ENCODE data around the gene WASHC3. TPM values are rescaled to one million over a fixed set of nuclear protein-coding genes. Genes with fewer than 3 reads are reported as not detected.
"Not testable (repeated sequence)": the region's sequence is repeated elsewhere in the genome, so short reads cannot be mapped to it uniquely, and the experiment has no call there.

The WASHC3 gene
- 49.3 TPM for total RNA-seq

GRCh38 chr12:102061560-102062418 is at the start of gene WASHC3:
TSS of gene WASHC3 (minus strand) at chr12:102061991. CDS start at chr12:102061962, 29 bp downstream.
- peak; percentile 65 for FAIRE-seq
- DNase-seq (ENCODE audit: low spot score in 2 of 2), result peak; percentile 62 to 78

DNA sequence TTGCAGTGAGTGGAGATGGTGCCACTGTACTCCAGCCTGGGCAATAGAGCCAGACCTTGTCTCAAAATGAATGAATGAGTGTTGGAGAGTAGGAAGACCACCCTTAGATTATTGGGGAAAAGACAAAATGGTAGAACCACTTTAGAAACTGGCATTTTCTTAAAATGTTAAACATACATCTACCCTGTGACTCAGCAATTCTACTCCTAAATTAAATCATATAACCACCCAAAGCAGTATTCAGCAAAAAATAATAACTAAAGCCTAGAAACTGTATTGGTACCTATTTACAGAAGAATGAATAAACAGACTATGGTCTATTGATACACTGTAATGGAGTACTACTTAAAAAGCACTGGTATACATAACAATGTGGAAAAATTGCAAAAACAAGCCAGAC is 49.0 kb upstream of the WASHC3 start:
- no peak for DNase-seq (ENCODE audit: low spot score in 2 of 2)

GRCh38 chr12:102107970-102108369 is 46.2 kb upstream of the WASHC3 start:
- FAIRE-seq, result no peak
- DNase-seq (ENCODE audit: low spot score in 2 of 2), result no peak

More for the DNA sequence above, 49.0 kb upstream of the WASHC3 start:
- FAIRE-seq, result no peak

GRCh38 chr12:102106905-102107304 is 45.1 kb upstream of the WASHC3 start:
- FAIRE-seq (no peak), DNase-seq (ENCODE audit: low spot score in 2 of 2) (no peak)

DNA sequence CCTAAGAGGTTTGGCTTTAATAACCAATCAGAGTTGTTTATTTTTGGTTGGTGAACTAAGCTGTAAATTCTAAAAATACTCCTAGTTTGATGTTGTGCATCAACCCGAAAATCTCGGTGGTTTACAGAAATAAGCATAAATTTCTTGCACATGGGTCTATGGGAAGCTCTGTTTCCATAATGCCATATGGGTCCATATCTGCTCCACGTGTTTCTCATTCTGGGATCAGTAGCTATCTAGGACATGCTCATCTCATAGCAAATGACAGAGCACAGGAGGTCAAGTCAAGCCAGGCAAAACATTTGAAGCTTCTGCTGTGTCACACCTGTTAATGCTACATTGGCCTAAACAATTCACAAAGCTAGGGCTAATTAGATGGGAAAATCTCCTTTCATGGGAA is 35.1 kb upstream of the WASHC3 start:
- no peak for DNase-seq (ENCODE audit: low spot score in 2 of 2)
- no peak for FAIRE-seq

GRCh38 chr12:102095677-102096263 is 34.0 kb upstream of the WASHC3 start:
- FAIRE-seq (peak; percentile 3), DNase-seq (ENCODE audit: low spot score in 2 of 2) (no peak)

- no peak for DNase-seq (ENCODE audit: low spot score in 2 of 2)
- no peak for FAIRE-seq
Measured at GRCh38 chr12:102093319-102093718, 31.5 kb upstream of the WASHC3 start.

- not testable (repeated sequence) for DNase-seq (ENCODE audit: low spot score in 2 of 2); FAIRE-seq
Measured at GRCh38 chr12:102089228-102089835, 27.5 kb upstream of the WASHC3 start.

- no peak for DNase-seq (ENCODE audit: low spot score in 2 of 2)
- no peak for FAIRE-seq
Measured at GRCh38 chr12:102080842-102081241, 19.1 kb upstream of the WASHC3 start.

GRCh38 chr12:102072092-102072491 is 10.3 kb upstream of the WASHC3 start:
- not testable (repeated sequence) for FAIRE-seq; DNase-seq (ENCODE audit: low spot score in 2 of 2)

GRCh38 chr12:102069707-102070106 is 7.9 kb upstream of the WASHC3 start:
- no peak for DNase-seq (ENCODE audit: low spot score in 2 of 2)
- no peak for FAIRE-seq

- FAIRE-seq, result no peak
Measured at GRCh38 chr12:102067574-102068258, 5.9 kb upstream of the WASHC3 start.

DNA sequence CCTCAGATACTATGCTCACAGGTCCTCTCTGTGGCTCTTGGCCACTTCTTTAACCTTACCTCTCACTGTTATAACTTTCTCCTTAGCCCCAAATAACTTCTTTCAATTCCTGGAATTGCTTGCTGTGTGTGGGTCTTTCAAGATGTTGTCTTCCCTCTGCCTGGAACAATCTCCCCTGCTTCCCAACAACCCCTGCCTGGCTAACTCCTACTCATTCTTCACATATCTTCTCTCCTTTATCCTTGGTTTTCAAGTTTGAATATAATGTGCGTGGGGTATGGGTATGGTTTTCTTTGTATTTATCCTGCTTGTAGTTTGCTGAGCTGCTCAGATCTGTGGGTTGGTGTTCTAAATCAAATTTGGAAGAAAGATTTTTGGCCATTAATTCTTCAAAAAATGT is 2.7 kb upstream of the WASHC3 start:
- no peak for FAIRE-seq
- DNase-seq (ENCODE audit: low spot score in 2 of 2), result no peak

More at GRCh38 chr12:102067574-102068258, 5.9 kb upstream of the WASHC3 start:
- no peak for DNase-seq (ENCODE audit: low spot score in 2 of 2)

DNA sequence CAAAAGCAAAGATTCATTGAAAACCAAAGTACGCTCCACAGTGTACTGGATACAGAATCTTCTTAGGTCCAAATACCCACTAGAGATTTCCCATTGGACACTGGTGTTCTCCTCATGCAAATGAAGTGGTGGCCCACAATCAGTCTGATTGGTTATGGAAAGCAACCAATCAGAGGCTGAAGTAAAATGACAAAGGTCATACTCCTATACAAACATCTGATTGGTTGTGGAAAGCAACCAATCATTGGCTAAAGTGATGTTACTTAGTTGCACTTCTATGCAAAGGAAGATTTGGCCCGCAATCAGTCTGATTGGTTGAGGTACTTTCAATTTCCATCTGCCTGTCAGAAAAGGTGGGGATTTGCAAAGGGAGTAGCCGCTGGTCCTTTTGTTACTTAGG is 1.3 kb upstream of the WASHC3 start:
- FAIRE-seq (no peak), DNase-seq (ENCODE audit: low spot score in 2 of 2) (no peak)

DNA sequence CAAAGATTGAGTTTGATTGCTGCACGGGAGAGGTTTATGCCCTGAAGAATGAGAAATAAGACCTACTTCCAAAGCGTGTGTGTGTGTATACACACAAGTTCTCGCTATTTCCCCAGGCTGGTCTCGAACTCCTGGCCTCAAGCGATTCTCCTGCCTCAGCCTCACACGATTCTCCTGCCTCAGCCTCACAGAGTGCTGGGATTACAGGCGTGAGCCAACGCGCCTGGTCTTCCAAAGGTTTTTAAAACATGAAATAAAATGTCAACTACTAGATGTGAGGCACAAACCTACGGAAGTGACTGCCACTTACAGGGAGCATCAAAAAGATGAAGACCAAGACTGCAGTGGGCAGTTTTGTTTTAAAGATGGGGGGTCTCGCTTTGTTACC is 622 bp upstream of the WASHC3 start:
- DNase-seq (ENCODE audit: low spot score in 2 of 2) (no peak), FAIRE-seq (no peak)

DNA sequence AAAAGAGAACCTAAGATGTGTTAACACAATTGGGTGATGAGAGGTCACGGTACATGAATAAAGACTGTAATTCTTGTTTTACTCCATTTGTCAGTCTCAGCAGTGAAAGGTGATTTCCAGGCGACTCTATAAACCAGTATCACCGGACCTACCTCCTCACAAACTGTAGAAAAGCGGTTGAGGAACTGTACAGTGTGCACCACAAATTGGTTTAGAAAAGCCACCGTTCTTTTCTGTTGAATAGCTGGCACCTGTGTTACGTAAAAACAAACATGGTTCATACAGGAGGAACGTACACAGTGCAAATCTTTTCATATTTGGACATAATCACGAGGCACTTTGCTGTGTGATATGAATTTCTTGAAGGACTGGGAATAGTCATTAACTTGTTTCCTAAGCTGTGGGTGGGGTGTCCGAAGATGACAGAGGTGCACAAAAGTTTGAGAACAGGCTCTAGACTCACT is 663 bp downstream of the WASHC3 start:
- no peak for DNase-seq (ENCODE audit: low spot score in 2 of 2)
- FAIRE-seq, result no peak

DNA sequence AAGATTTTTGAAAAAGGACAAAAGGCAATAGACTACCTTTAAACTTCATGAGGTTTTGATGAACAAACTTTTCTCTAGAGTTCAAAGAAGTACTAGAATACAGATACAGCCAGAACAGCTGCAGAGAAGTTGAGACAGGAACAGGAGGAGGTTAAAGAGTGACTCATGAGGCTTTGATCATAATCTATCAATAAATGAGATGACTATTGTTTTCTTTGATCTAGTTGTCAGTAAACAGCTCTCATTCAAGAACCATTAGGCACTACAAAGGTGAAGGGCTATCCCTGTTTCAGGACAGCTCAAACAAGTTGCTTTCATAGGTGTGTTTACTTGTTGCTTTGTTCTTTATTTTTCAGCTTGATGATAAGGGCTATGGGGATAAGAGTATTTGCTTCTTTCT is 2.4 kb downstream of the WASHC3 start:
- DNase-seq (ENCODE audit: low spot score in 2 of 2) (no peak), FAIRE-seq (no peak)

GRCh38 chr12:102054345-102054744 is 7.4 kb downstream of the WASHC3 start:
- no peak for FAIRE-seq
- no peak for DNase-seq (ENCODE audit: low spot score in 2 of 2)

GRCh38 chr12:102053062-102053349 is 8.8 kb downstream of the WASHC3 start:
- no peak for DNase-seq (ENCODE audit: low spot score in 2 of 2)
- FAIRE-seq, result no peak

- DNase-seq (ENCODE audit: low spot score in 2 of 2) (no peak), FAIRE-seq (no peak)
Measured at GRCh38 chr12:102052192-102053061, 9.4 kb downstream of the WASHC3 start.

All from frontal cortex (tissue), 4 donors.